ENCODE measurements around the gene TLCD4.

GRCh38 chr1:95117207-95118066 is at the start of gene TLCD4:
- TF ChIP-seq EP300 (IDR thresholded peaks at IDR 0.05) (no peak), CTCF (IDR thresholded peaks at IDR 0.05) (no peak)

Measured in stomach (tissue), 4 donors.